PC-9 (cell line): ENCODE results near the gene FNIP2. TPM values are rescaled to one million over a fixed set of nuclear protein-coding genes. Genes with fewer than 3 reads are reported as not detected.

ENCODE experiments used
- BruUV-seq: library from RNA; stranded (reverse); fragments of 400-500 nt; replicated peaks from 2 replicates; lab custom pipeline; 2021; lab: Mats Ljungman, UMichigan
- CTCF ChIA-PET: fragments of 300-600 bp; sonication (Branson Sonifier 250); formaldehyde crosslinking; loops from one replicate; lab custom pipeline; 2022; ENCODE audit warnings: antibody characterized with exemption; lab: Charles Lee
- POLR2A ChIA-PET: fragments of 300-600 bp; sonication (Branson Sonifier 250); formaldehyde crosslinking; loops from one replicate; lab custom pipeline; 2022; ENCODE audit warnings: antibody characterized with exemption; ENCODE audit not compliant: unreplicated experiment; lab: Charles Lee
- DNase-seq, 2 experiments: peaks; one replicate each; pipeline versions ENCODE4 v3.0.0 to v3.0.0-alpha.2; 2015 to 2022; ENCODE audit warnings: mixed read lengths in 1 of 2
- H2AFZ ChIP-seq: fragments of 200-600 bp; sonication (generic); 2 replicates; pipeline ENCODE4 v1.8.1; 2017; ENCODE audit warnings: antibody characterized with exemption
- H3F3A ChIP-seq: fragments of 200-600 bp; sonication (generic); 2 replicates; pipeline ENCODE4 v1.8.1; 2017; ENCODE audit warnings: antibody characterized with exemption, mild to moderate bottlenecking, low read depth; ENCODE audit not compliant: insufficient read depth
- H3K27ac ChIP-seq: fragments of 200-600 bp; sonication (generic); 2 replicates; pipeline ENCODE4 v1.6.1; 2016; ENCODE audit warnings: mixed run types
- H3K27me3 ChIP-seq: fragments of 200-600 bp; sonication (generic); 2 replicates; pipeline ENCODE4 v1.6.1; 2016; ENCODE audit warnings: low read depth, mixed run types; ENCODE audit not compliant: insufficient read depth
- H3K36me3 ChIP-seq: fragments of 200-600 bp; sonication (generic); 2 replicates; pipeline ENCODE4 v1.6.1; 2016; ENCODE audit warnings: low read depth, mixed run types
- H3K4me1 ChIP-seq: fragments of 200-600 bp; sonication (generic); replicated peaks from 2 replicates; pipeline ENCODE4 v1.6.1; 2016; ENCODE audit warnings: mixed run types; ENCODE audit not compliant: insufficient read depth
- H3K4me2 ChIP-seq: fragments of 200-600 bp; sonication (generic); 2 replicates; pipeline ENCODE4 v1.6.1; 2017; ENCODE audit warnings: mixed run types
- H3K4me3 ChIP-seq: fragments of 200-600 bp; sonication (generic); 2 replicates; pipeline ENCODE4 v1.6.1; 2016; ENCODE audit warnings: mixed run types
- H3K79me2 ChIP-seq: fragments of 200-600 bp; sonication (generic); 2 replicates; pipeline ENCODE4 v1.6.1; 2017; ENCODE audit warnings: low read depth, mixed run types
- H3K9me2 ChIP-seq: fragments of 200-600 bp; sonication (generic); 2 replicates; pipeline ENCODE4 v1.8.1; 2017; ENCODE audit warnings: mild to moderate bottlenecking; ENCODE audit not compliant: insufficient read depth
- H3K9me3 ChIP-seq: fragments of 200-600 bp; sonication (generic); 2 replicates; pipeline ENCODE4 v1.8.1; 2016; ENCODE audit warnings: low read depth; ENCODE audit not compliant: insufficient read depth
- H4K20me1 ChIP-seq: fragments of 200-600 bp; sonication (generic); 2 replicates; pipeline ENCODE4 v1.8.1; 2017; ENCODE audit not compliant: insufficient read depth
- EZH2 ChIP-seq: fragments of 200-600 bp; sonication (generic); IDR thresholded peaks from 2 replicates; pipeline ENCODE4 v1.8.0; 2017; ENCODE audit warnings: antibody characterized with exemption, low read depth
- intact Hi-C: fragments of 100-400 bp; cut with micrococcal nuclease; formaldehyde crosslinking; loops from one replicate; pipeline ENCODE4 v1.10.0; 2022; ENCODE audit not compliant: unreplicated experiment
- total RNA-seq: library from RNA; stranded (reverse); gene quantifications from 2 replicates; pipeline ENCODE4 v1.2.3, GENCODE V29; 2021
- TF ChIP-seq, protein P1 (sequence below): fragments of 200-600 bp; sonication (generic); conservative IDR thresholded peaks from 2 replicates; pipeline ENCODE4 v1.6.1; 2017; ENCODE audit warnings: mixed run types, antibody characterized with exemption, mild to moderate bottlenecking, moderate library complexity

The FNIP2 gene
- total RNA-seq, 1 experiment from 2014 or later, result 2.5 TPM

GRCh38 chr4:158860856-158861255, 92.0 kb downstream of the FNIP2 start:
- no peak for TF ChIP-seq EZH2
- TF ChIP-seq, protein P1, sequence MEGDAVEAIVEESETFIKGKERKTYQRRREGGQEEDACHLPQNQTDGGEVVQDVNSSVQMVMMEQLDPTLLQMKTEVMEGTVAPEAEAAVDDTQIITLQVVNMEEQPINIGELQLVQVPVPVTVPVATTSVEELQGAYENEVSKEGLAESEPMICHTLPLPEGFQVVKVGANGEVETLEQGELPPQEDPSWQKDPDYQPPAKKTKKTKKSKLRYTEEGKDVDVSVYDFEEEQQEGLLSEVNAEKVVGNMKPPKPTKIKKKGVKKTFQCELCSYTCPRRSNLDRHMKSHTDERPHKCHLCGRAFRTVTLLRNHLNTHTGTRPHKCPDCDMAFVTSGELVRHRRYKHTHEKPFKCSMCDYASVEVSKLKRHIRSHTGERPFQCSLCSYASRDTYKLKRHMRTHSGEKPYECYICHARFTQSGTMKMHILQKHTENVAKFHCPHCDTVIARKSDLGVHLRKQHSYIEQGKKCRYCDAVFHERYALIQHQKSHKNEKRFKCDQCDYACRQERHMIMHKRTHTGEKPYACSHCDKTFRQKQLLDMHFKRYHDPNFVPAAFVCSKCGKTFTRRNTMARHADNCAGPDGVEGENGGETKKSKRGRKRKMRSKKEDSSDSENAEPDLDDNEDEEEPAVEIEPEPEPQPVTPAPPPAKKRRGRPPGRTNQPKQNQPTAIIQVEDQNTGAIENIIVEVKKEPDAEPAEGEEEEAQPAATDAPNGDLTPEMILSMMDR, result no peak
- H3K4me3 ChIP-seq, result no peak overlapping the region
- no TSS peak for BruUV-seq
- no peak overlapping the region for H3K27ac ChIP-seq
- ChIA-PET POLR2A (interaction anchor here (0.7 kb wide), 1 partner anchor 94 kb away, joined by 9 read pairs; no protein-coding TSS in a partner anchor), CTCF (no interaction called here)
- no peaks in the 10 kb centered on the region for H3K36me3 ChIP-seq
- H3K4me2 ChIP-seq, result no peak overlapping the region
- H4K20me1 ChIP-seq, result no peaks in the 10 kb centered on the region
- no peaks in the 10 kb centered on the region for H3K9me2 ChIP-seq
- no peaks in the 10 kb centered on the region for H3K79me2 ChIP-seq
- no peaks in the 10 kb centered on the region for H3F3A ChIP-seq
- no peaks in the 10 kb centered on the region for H3K9me3 ChIP-seq
- DNase-seq, result no peak
- no peaks in the 10 kb centered on the region for H3K27me3 ChIP-seq
- no peaks in the 10 kb centered on the region for H3K4me1 ChIP-seq
- no peak overlapping the region for H2AFZ ChIP-seq
- intact Hi-C loops, result no loop called here

DNA sequence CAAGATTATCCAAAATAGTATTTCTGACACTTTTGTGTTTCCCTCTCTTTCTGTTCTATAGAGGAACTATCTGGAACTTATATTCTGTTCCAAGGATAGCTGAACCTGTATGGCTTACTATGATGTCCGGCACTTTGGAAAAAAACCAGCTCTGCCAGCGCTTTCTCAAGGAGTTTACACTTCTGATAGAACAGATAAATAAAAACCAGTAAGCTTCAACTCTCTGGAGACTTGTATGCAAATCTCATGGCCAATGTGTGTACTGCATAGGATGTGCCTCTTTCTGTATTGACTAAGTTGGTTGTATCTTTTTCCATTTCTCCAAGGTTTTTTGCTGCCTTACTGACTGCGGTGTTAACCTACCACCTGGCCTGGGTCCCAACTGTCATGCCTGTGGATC, 92.5 kb downstream of the FNIP2 start:
- no TSS peak for BruUV-seq
- Histone ChIP-seq H3K4me1 (no peaks in the 10 kb centered on the region), H3K79me2 (no peaks in the 10 kb centered on the region), H3K9me2 (no peaks in the 10 kb centered on the region), H3K27ac (no peak overlapping the region), H3K36me3 (no peaks in the 10 kb centered on the region), H3K4me3 (no peak overlapping the region), H3K4me2 (no peak overlapping the region), H3K9me3 (no peaks in the 10 kb centered on the region), H3K27me3 (no peaks in the 10 kb centered on the region), H3F3A (no peaks in the 10 kb centered on the region), H2AFZ (no peak overlapping the region), H4K20me1 (no peaks in the 10 kb centered on the region)
- intact Hi-C loops, result no loop called here
- ChIA-PET POLR2A (interaction anchor here (0.7 kb wide), 1 partner anchor 93 kb away, joined by 9 read pairs; no protein-coding TSS in a partner anchor), CTCF (no interaction called here)
- DNase-seq, result no peak
- TF ChIP-seq, protein P1, result no peak
- no peak for TF ChIP-seq EZH2

GRCh38 chr4:158861766-158862165, 92.9 kb downstream of the FNIP2 start:
- no peak overlapping the region for H3K4me2 ChIP-seq
- no peaks in the 10 kb centered on the region for H3K9me3 ChIP-seq
- no peaks in the 10 kb centered on the region for H4K20me1 ChIP-seq
- POLR2A ChIA-PET, result no interaction called here
- no peak overlapping the region for H3K4me3 ChIP-seq
- H3K79me2 ChIP-seq, result no peaks in the 10 kb centered on the region
- H3K9me2 ChIP-seq, result no peaks in the 10 kb centered on the region
- CTCF ChIA-PET, result no interaction called here
- H3K27ac ChIP-seq, result no peak overlapping the region
- H3K27me3 ChIP-seq, result no peaks in the 10 kb centered on the region
- DNase-seq, result no peak
- intact Hi-C loops, result no loop called here
- BruUV-seq, result no TSS peak
- H3K36me3 ChIP-seq, result no peaks in the 10 kb centered on the region
- no peaks in the 10 kb centered on the region for H3K4me1 ChIP-seq
- H3F3A ChIP-seq, result no peaks in the 10 kb centered on the region
- H2AFZ ChIP-seq, result no peak overlapping the region
- TF ChIP-seq, protein P1, result no peak
- TF ChIP-seq EZH2, result no peak
